SU-DHL-6 (cell line): ENCODE results near the gene FYCO1.

Source experiments
- H2AFZ ChIP-seq: fragments of 200-600 bp; sonication (generic); 2 replicates; pipeline ENCODE4 v1.6.1; 2014; ENCODE audit warnings: low read depth, mild to moderate bottlenecking, moderate library complexity, mixed read lengths, antibody characterized with exemption, low read length; ENCODE audit not compliant: severe bottlenecking
- H3F3A ChIP-seq: fragments of 200-600 bp; shearing (Covaris generic); 2 replicates; pipeline ENCODE4 v1.6.0; 2016; ENCODE audit warnings: antibody characterized with exemption, mild to moderate bottlenecking; ENCODE audit not compliant: insufficient read depth
- H3K27ac ChIP-seq: fragments of 200-600 bp; sonication (generic); 2 replicates; pipeline ENCODE4 v1.5.1; 2016; ENCODE audit warnings: low read depth, mild to moderate bottlenecking, low read length, moderate library complexity, mixed read lengths
- H3K27me3 ChIP-seq: fragments of 200-600 bp; sonication (generic), shearing (Covaris generic); 2 replicates; pipeline ENCODE4 v1.6.0; 2014; ENCODE audit warnings: mild to moderate bottlenecking, low read length
- H3K36me3 ChIP-seq: fragments of 200-600 bp; sonication (generic); 2 replicates; pipeline ENCODE4 v1.6.1; 2014; ENCODE audit warnings: mild to moderate bottlenecking, low read length, mixed read lengths
- H3K4me2 ChIP-seq: fragments of 300-600, 200-600 bp; shearing (Covaris generic), sonication (generic); 2 replicates; pipeline ENCODE4 v1.6.0; 2014; ENCODE audit warnings: low read length, low read depth, mild to moderate bottlenecking; ENCODE audit not compliant: poor library complexity, severe bottlenecking
- H3K4me3 ChIP-seq: fragments of 200-600 bp; sonication (generic); 2 replicates; pipeline ENCODE4 v1.5.1; 2014; ENCODE audit warnings: antibody characterized with exemption, low read length, mild to moderate bottlenecking, mixed read lengths; ENCODE audit not compliant: insufficient read depth, poor library complexity, severe bottlenecking
- H3K79me2 ChIP-seq: fragments of 200-600 bp; sonication (generic); 2 replicates; pipeline ENCODE4 v1.6.1; 2014; ENCODE audit warnings: mild to moderate bottlenecking, low read length, moderate library complexity; ENCODE audit not compliant: insufficient read depth
- H3K9ac ChIP-seq: fragments of 200-600 bp; sonication (generic); 2 replicates; pipeline ENCODE4 v1.7.0; 2014; ENCODE audit warnings: mild to moderate bottlenecking, low read length
- H3K9me2 ChIP-seq: fragments of 200-600 bp; sonication (generic); replicated peaks from 2 replicates; pipeline ENCODE4 v1.6.1; 2014; ENCODE audit warnings: low read length; ENCODE audit not compliant: insufficient read depth
- H3K9me3 ChIP-seq: fragments of 200-600 bp; sonication (generic); 2 replicates; pipeline ENCODE4 v1.6.1; 2014; ENCODE audit warnings: low read length, mixed read lengths; ENCODE audit not compliant: insufficient read depth
- H4K20me1 ChIP-seq: fragments of 200-600 bp; sonication (generic); 2 replicates; pipeline ENCODE4 v1.6.1; 2014; ENCODE audit warnings: low read depth, mild to moderate bottlenecking, antibody characterized with exemption, low read length, moderate library complexity, mixed read lengths
- CTCF ChIP-seq: fragments of 200-600 bp; sonication (generic); IDR thresholded peaks from one replicate; pipeline ENCODE4 v1.5.1; 2017; ENCODE audit warnings: antibody characterized with exemption, mild to moderate bottlenecking, low read length, moderate library complexity; ENCODE audit not compliant: insufficient read depth, poor library complexity, severe bottlenecking
- EZH2phosphoT487 ChIP-seq: fragments of 200-600 bp; sonication (generic), shearing (Covaris generic); conservative IDR thresholded peaks from 2 replicates; pipeline ENCODE4 v1.6.1; 2018; ENCODE audit warnings: mild to moderate bottlenecking, antibody characterized with exemption, low read length, moderate library complexity, mixed read lengths

The FYCO1 gene

GRCh38 chr3:45942051-45942825 lies 53.4 kb downstream of the FYCO1 start:
- Histone ChIP-seq H3K27ac (no peak overlapping the region), H3K79me2 (no peaks in the 10 kb centered on the region), H3K4me2 (no peak overlapping the region), H3K4me3 (no peak overlapping the region), H3K9me2 (no peaks in the 10 kb centered on the region), H3K9me3 (no peaks in the 10 kb centered on the region), H2AFZ (no peak overlapping the region), H3F3A (no peaks in the 10 kb centered on the region), H3K36me3 (no peaks in the 10 kb centered on the region), H3K9ac (no peak overlapping the region), H4K20me1 (no peaks in the 10 kb centered on the region), H3K27me3 (no peaks in the 10 kb centered on the region)
- TF ChIP-seq EZH2phosphoT487 (no peak), CTCF (no peak)

- Histone ChIP-seq H3K27me3 (no peaks in the 10 kb centered on the region), H3K9me3 (no peaks in the 10 kb centered on the region), H3F3A (no peaks in the 10 kb centered on the region), H3K36me3 (0 out of 2 replicates have a peak, but pooled peaks cover 5% of the 10 kb centered on the region), H3K4me3 (no peak overlapping the region), H4K20me1 (no peaks in the 10 kb centered on the region), H3K79me2 (no peaks in the 10 kb centered on the region), H3K4me2 (no peak overlapping the region), H3K27ac (no peak overlapping the region), H2AFZ (no peak overlapping the region), H3K9ac (no peak overlapping the region), H3K9me2 (no peaks in the 10 kb centered on the region)
- TF ChIP-seq EZH2phosphoT487 (no peak), CTCF (no peak)
These were observed 54.8 kb downstream of the FYCO1 start for GRCh38 chr3:45940781-45941365.

DNA sequence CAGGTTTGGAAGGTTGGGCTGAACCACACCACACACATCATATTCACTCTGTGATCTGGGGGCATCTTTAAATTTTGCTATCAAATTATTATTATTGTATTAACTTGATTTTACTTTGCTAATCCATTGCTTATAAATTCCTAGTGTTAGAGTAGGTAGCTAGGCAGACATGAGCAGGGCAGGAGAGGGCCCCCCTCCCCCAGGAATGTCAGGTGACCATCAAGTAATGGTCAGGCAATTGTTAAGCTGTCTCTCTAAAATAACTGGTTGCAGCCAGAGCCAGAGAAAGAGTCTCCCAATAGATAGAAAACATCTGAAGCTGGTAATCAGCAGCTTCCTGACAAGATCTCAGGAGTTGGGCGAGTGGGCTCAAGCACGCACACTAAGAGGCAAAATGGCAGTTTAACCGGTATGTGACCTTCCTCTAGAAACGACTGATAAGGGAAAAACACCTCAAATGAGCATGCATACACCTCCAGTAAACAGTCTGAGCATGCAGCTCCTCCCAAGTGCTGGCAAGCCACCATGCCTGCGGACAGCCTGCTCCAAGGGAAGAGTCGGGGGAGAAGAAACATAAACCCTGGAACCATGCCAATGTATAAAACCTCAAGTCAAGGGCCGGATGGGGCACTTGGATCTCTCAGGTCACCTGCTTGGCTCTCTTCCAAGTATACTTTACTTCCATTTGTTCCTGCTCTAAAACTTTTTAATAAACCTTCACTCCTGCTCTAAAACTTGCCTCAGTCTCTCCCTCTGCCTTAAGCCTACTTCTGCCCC lies 55.4 kb downstream of the FYCO1 start:
- Histone ChIP-seq H3K4me2 (no peak overlapping the region), H3K9me3 (no peaks in the 10 kb centered on the region), H3K27ac (no peak overlapping the region), H3K9ac (no peak overlapping the region), H4K20me1 (no peaks in the 10 kb centered on the region), H3F3A (no peaks in the 10 kb centered on the region), H3K36me3 (0 out of 2 replicates have a peak, but pooled peaks cover 5% of the 10 kb centered on the region), H2AFZ (no peak overlapping the region), H3K27me3 (no peaks in the 10 kb centered on the region), H3K4me3 (no peak overlapping the region), H3K9me2 (no peaks in the 10 kb centered on the region), H3K79me2 (no peaks in the 10 kb centered on the region)
- TF ChIP-seq EZH2phosphoT487 (no peak), CTCF (no peak)
